Tibial artery (tissue), 4 donors: ENCODE data around the gene MPST.
"Not testable (repeated sequence)": the region's sequence is repeated elsewhere in the genome, so short reads cannot be mapped to it uniquely, and the experiment has no call there.

Experiments used
- DNase-seq, 2 donors: peaks; one replicate each; pipeline ENCODE4 v3.0.0-alpha.2; 2019
- H3K27ac ChIP-seq, 2 donors: fragments of 200-600 bp; sonication (generic) in 1 of 2; 1 replicate in 1 of 2; 2 replicates in 1 of 2; pipeline ENCODE4 v1.5.1; 2018 to 2019; ENCODE audit warnings: mild to moderate bottlenecking in 1 of 2
- H3K27me3 ChIP-seq, 2 donors: fragments of 200-600 bp; sonication (generic) in 1 of 2; one replicate each; pipeline versions ENCODE4 v1.5.1 to v1.6.0; 2016 to 2019
- H3K36me3 ChIP-seq, 3 donors: fragments of 200-600 bp; sonication (generic) in 2 of 3; one replicate each; pipeline ENCODE4 v1.5.1; 2016 to 2019; ENCODE audit warnings: mild to moderate bottlenecking in 2 of 3
- H3K4me1 ChIP-seq, 4 donors: fragments of 200-600 bp; sonication (generic) in 2 of 4; 1 replicate in 3 of 4; 2 replicates in 1 of 4; pipeline ENCODE4 v1.5.1; 2016 to 2019
- H3K4me3 ChIP-seq, 2 donors: fragments of 200-600 bp; sonication (generic) in 1 of 2; 1 replicate in 1 of 2; 2 replicates in 1 of 2; pipeline ENCODE4 v1.5.1; 2018 to 2019; ENCODE audit warnings: mild to moderate bottlenecking in 2 of 2
- H3K9me3 ChIP-seq, 3 donors: fragments of 200-600 bp; sonication (generic) in 1 of 3; one replicate each; pipeline ENCODE4 v1.5.1; 2016 to 2019
- intact Hi-C: fragments of 100-400 bp; cut with DNase I; formaldehyde crosslinking; loops from one replicate; pipeline ENCODE4 v1.15.0; 2023; ENCODE audit warnings: low total_unique reads
- TF ChIP-seq, protein P1 (sequence below), 2 experiments: fragments of 200-600 bp in 1 of 2; fragments of 450-650 bp in 1 of 2; IDR thresholded peaks; one replicate each; pipeline ENCODE4 v1.5.1; 2017 to 2019; ENCODE audit warnings: antibody characterized with exemption in 2 of 2, mild to moderate bottlenecking in 1 of 2, moderate library complexity in 1 of 2

MPST gene

DNA sequence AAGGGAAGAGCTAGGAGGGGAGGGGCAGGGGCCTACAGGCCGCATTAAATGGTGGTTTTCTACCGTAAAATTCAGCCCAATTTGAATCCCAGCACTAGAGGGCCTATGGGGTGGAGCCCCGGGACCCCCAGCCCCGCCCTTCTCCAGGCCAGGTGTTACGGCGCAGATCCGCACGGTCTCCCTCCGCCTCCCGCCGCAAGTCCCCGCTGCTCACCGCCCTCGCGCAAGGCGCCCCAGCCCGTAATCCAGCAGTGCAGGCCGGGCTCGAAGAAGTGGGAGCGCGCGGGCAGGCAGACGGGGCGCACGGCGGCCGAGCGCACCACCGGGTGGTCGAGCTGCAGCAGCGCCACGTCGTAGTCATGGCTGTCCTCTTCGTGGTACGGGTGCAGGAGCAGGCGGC is 49.3 kb downstream of the MPST start:
- peaks cover 0 to 48% of the 10 kb centered on the region in 2 donors for H3K27me3 ChIP-seq
- no peaks in the 10 kb centered on the region for H3K36me3 ChIP-seq
- H3K4me1 ChIP-seq, result no peaks in the 10 kb centered on the region
- TF ChIP-seq, protein P1, sequence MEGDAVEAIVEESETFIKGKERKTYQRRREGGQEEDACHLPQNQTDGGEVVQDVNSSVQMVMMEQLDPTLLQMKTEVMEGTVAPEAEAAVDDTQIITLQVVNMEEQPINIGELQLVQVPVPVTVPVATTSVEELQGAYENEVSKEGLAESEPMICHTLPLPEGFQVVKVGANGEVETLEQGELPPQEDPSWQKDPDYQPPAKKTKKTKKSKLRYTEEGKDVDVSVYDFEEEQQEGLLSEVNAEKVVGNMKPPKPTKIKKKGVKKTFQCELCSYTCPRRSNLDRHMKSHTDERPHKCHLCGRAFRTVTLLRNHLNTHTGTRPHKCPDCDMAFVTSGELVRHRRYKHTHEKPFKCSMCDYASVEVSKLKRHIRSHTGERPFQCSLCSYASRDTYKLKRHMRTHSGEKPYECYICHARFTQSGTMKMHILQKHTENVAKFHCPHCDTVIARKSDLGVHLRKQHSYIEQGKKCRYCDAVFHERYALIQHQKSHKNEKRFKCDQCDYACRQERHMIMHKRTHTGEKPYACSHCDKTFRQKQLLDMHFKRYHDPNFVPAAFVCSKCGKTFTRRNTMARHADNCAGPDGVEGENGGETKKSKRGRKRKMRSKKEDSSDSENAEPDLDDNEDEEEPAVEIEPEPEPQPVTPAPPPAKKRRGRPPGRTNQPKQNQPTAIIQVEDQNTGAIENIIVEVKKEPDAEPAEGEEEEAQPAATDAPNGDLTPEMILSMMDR (IDR thresholded peaks at IDR 0.05), result no peak
- H3K9me3 ChIP-seq, result no peaks in the 10 kb centered on the region
- H3K4me3 ChIP-seq, result no peak overlapping the region
- H3K27ac ChIP-seq, result no peak overlapping the region
- intact Hi-C loops, result no loop called here
- no peak for DNase-seq

DNA sequence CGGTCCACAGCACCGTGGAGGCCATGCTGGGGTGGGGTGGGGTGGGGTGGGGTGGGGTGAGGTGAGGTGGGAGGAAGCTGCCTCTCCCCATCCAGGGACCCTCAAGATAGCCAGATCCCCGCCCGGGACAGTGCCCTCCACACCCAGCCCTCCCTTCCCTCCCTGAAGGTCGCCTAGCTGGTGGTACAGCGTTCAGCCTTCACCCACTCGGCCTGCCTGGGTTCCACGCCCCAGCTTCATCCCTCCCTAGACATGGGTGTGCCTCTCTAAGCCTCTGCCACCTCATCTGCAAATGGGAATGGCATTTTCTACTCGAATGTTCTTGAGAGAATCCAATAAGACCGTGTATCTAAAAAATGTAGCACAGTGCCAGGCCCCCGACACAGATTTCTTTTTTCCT is 49.8 kb downstream of the MPST start:
- peaks cover 0 to 50% of the 10 kb centered on the region in 2 donors for H3K27me3 ChIP-seq
- TF ChIP-seq, protein P1 (IDR thresholded peaks at IDR 0.05), result no peak

DNA sequence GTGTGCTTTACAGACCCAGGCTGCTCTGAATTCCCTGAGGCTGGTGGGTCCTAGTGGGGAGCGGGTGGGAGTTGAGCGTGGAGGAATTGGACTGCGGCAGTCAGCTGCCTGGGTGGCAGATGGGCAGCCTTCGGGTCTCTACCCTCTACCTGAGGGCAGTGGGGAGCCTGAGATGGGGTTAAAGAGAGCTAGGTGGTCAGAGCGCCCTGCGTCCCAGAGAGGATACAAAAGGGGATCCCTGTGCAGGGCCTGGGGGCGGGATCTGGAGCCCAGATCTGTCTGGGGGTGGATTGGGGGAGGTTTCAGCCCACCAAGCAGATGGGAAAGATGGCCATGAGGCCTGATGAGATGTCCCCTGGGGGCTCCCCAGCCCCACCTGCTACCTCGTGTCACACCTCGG is 50.2 kb downstream of the MPST start:
- intact Hi-C loops, result no loop called here
- Histone ChIP-seq H3K4me3 (no peak overlapping the region), H3K9me3 (no peaks in the 10 kb centered on the region), H3K4me1 (no peaks in the 10 kb centered on the region), H3K27me3 (peaks cover 0 to 54% of the 10 kb centered on the region in 2 donors), H3K27ac (no peak overlapping the region), H3K36me3 (no peaks in the 10 kb centered on the region)
- DNase-seq, result no peak
- TF ChIP-seq, protein P1 (IDR thresholded peaks at IDR 0.05), result no peak

More for the DNA sequence above, 49.8 kb downstream of the MPST start:
- Histone ChIP-seq H3K4me3 (no peak overlapping the region), H3K4me1 (no peaks in the 10 kb centered on the region), H3K27ac (no peak overlapping the region), H3K36me3 (no peaks in the 10 kb centered on the region), H3K9me3 (no peaks in the 10 kb centered on the region)
- no peak for DNase-seq
- intact Hi-C loops, result no loop called here

DNA sequence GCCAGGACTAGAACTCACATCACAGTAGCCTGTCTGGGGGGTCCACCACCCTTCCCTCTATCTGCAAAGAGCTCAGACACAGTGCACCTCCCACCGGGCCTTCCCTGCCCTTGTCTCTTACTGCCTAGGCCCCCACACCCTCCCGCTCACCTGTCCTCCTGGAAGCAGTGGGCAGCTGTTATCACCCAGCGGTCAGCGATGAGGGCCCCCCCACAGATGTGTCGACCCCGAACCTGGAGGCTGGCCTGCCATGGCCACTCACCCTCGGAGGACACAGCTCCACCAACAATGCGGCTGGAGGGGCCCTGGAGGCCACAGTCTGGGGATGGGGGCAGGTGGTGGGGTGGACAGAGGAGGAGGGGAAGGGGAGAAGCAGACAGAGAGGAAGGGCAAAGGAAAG is 50.8 kb downstream of the MPST start:
- no peaks in the 10 kb centered on the region for H3K36me3 ChIP-seq
- no peak for DNase-seq
- no peaks in the 10 kb centered on the region for H3K9me3 ChIP-seq
- no peak overlapping the region for H3K4me3 ChIP-seq
- H3K4me1 ChIP-seq, result no peaks in the 10 kb centered on the region
- peaks cover 0 to 57% of the 10 kb centered on the region in 2 donors for H3K27me3 ChIP-seq
- H3K27ac ChIP-seq, result no peak overlapping the region
- intact Hi-C loops, result no loop called here
- TF ChIP-seq, protein P1 (IDR thresholded peaks at IDR 0.05), result no peak

DNA sequence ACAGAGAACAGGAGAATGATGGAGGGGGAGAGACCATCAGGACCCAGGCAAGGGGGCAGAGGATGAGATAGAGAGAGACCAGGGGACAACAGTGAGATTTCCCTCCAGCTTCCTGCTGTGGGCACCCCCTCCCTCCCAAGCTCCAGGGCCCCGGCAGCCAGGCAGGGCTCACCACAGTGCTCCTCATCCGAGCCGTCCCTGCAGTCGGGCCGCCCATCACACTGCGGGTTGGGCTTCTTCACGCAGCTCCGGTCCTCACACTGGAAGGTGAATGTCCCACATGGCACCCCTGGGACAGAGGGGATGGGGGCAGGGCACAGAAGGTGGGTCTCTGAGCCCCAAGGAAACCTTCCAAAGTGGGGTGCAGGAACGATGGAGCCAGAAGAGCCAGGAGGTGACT is 51.2 kb downstream of the MPST start:
- intact Hi-C loops, result no loop called here

DNA sequence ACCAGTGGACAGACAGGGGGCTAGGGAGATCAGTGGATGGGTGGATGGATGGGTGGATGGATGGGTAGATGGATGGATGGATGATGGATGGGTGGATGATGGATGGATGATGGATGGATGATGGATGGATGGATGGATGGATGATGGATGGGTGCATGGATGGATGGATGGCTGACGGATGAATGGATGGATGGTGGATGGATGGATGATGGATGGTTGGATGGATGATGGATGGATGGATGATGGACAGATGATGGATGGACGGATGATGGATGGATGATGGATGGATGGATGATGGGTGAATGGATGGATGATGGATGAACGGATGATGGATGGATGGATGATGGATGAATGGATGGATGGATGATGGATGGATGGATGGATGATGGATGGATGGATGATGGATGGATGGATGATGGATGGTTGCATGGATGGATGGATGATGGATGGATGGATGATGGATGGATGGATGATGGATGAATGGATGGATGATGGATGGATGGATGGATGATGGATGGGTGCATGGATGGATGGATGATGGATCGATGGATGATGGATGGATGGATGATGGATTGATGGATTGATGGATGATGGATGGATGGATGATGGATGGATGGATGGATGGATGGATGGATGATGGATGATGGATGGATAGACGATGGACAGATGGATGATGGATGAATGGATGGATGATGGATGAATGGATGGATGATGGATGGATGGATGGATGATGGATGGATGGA is 52.5 kb downstream of the MPST start:
- intact Hi-C loops, H3K36me3 ChIP-seq, H3K9me3 ChIP-seq, H3K4me3 ChIP-seq, DNase-seq, H3K4me1 ChIP-seq, H3K27ac ChIP-seq: not testable (repeated sequence)
- peaks cover 0 to 67% of the 10 kb centered on the region in 2 donors for H3K27me3 ChIP-seq

More for the DNA sequence above, 51.2 kb downstream of the MPST start:
- Histone ChIP-seq H3K36me3 (no peaks in the 10 kb centered on the region), H3K4me3 (no peak overlapping the region), H3K27ac (no peak overlapping the region), H3K4me1 (no peaks in the 10 kb centered on the region), H3K27me3 (peaks cover 0 to 60% of the 10 kb centered on the region in 2 donors), H3K9me3 (no peaks in the 10 kb centered on the region)
- DNase-seq, result no peak
- TF ChIP-seq, protein P1 (IDR thresholded peaks at IDR 0.05), result no peak
